ENCODE measurements around the gene THTPA. TPM values are rescaled to one million over a fixed set of nuclear protein-coding genes. Genes with fewer than 3 reads are reported as not detected.

Gene THTPA
- total and polyA plus RNA-seq, 9 of the 15 experiments (the other 6 are each of a cell fraction or from before 2014, with no cell fraction given) = 2.4 to 8.7 (median 5.2) TPM

DNA sequence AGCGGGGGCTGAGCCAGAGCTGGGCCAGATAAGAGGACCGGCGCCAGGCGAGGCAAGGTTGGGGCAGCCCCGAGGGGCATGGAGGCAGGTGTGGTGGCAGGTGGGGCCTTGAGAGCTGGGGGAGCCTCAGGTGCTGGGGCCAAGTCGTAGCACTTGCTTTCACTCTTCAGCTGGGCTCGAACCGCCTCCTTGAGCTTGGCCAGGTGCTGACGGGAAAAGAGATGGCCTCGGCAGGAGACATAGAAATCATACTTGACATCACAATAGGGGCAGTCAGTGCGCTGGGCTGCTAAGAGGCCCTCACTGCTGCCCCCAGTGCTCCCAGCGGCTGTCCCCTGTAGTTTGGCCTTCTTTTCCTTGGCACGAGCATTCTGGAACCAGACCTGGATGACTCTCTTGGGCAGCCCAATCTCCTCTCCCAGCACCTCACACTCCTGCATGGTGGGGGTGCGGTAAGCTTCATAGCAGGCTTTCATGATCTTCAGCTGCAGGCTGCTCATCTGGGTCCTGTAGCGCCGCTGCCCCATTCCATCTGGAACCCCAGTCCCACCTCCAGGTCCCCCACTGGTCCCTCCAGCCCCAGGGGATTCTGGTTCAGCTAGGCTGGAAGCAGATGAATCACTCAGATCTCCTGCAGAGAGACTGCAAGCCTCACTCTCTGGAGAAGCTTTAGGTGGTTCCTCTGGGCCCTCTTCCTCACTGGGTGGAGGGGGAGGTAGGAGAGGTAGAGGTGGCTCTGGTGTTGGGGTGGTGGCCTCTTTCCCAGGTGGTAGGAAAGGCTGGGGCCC, 32.6 kb upstream of the THTPA start (continued):
- TF ChIP-seq PHB2 (IDR thresholded peaks at IDR 0.05; ENCODE audit: low read depth) = no peak
- no peak for TF ChIP-seq FOXK2 (conservative IDR thresholded peaks at IDR 0.05 in 1 of 2, IDR thresholded peaks at IDR 0.05 in 1 of 2; ENCODE audit: low read depth in 2 of 2)
- TF ChIP-seq RAD21 (CRISPR knock-in tag; conservative IDR thresholded peaks at IDR 0.05 in 1 of 2, IDR thresholded peaks at IDR 0.05 in 1 of 2) = no peak
- TF ChIP-seq ADNP (tag; IDR thresholded peaks at IDR 0.05) = no peak
- no peak for TF ChIP-seq ZNF175 (CRISPR knock-in tag; IDR thresholded peaks at IDR 0.05; ENCODE audit: low read depth)
- no peak for TF ChIP-seq ASH1L (IDR thresholded peaks at IDR 0.05; ENCODE audit: borderline replicate concordance, low read depth, partially characterized antibody)
- TF ChIP-seq ZNF76 (CRISPR knock-in tag; IDR thresholded peaks at IDR 0.05; ENCODE audit: borderline replicate concordance) = no peak
- no peak for TF ChIP-seq CSDE1 (IDR thresholded peaks at IDR 0.05)
- no peak for TF ChIP-seq ZNF280B (CRISPR knock-in tag; IDR thresholded peaks at IDR 0.05)
- TF ChIP-seq, protein P1, sequence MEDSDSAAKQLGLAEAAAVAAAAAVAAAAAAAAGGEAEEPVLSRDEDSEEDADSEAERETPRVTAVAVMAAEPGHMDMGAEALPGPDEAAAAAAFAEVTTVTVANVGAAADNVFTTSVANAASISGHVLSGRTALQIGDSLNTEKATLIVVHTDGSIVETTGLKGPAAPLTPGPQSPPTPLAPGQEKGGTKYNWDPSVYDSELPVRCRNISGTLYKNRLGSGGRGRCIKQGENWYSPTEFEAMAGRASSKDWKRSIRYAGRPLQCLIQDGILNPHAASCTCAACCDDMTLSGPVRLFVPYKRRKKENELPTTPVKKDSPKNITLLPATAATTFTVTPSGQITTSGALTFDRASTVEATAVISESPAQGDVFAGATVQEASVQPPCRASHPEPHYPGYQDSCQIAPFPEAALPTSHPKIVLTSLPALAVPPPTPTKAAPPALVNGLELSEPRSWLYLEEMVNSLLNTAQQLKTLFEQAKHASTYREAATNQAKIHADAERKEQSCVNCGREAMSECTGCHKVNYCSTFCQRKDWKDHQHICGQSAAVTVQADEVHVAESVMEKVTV (CRISPR knock-in tag; IDR thresholded peaks at IDR 0.05) = no peak
- no peak for TF ChIP-seq AFF4 (CRISPR knock-in tag; IDR thresholded peaks at IDR 0.05)
- no peak for TF ChIP-seq SRSF1 (IDR thresholded peaks at IDR 0.05; ENCODE audit: low read depth, low read length)
- no peak for TF ChIP-seq ZNF282 (CRISPR knock-in tag; IDR thresholded peaks at IDR 0.05)
